Tibial nerve (tissue), 4 donors: Measurements from ENCODE around the gene NRXN3. TPM values are rescaled to one million over a fixed set of nuclear protein-coding genes. Genes with fewer than 3 reads are reported as not detected.

Source experiments
- DNase-seq, 2 donors: peaks; one replicate each; pipeline ENCODE4 v3.0.0-alpha.2; 2019; ENCODE audit warnings: low spot score in 2 of 2
- H3K27ac ChIP-seq, 4 donors: fragments of 200-600 bp; sonication (generic) in 3 of 4; one replicate each; pipeline ENCODE4 v1.5.1; 2017 to 2019; ENCODE audit warnings: mild to moderate bottlenecking in 1 of 4
- H3K27me3 ChIP-seq, 2 donors: fragments of 200-600 bp; sonication (generic) in 1 of 2; one replicate each; pipeline versions ENCODE4 v1.5.1 to v1.6.0; 2017 to 2019
- H3K36me3 ChIP-seq, 3 donors: fragments of 200-600 bp; sonication (generic); one replicate each; pipeline ENCODE4 v1.5.1; 2018 to 2019
- H3K4me1 ChIP-seq, 4 donors: fragments of 200-600 bp; sonication (generic) in 3 of 4; one replicate each; pipeline ENCODE4 v1.5.1; 2017 to 2019
- H3K4me3 ChIP-seq, 4 donors: fragments of 200-600 bp; sonication (generic) in 3 of 4; one replicate each; pipeline ENCODE4 v1.5.1; 2017 to 2019; ENCODE audit warnings: mild to moderate bottlenecking in 1 of 4, moderate library complexity in 1 of 4
- H3K9me3 ChIP-seq, 4 donors: fragments of 200-600 bp; sonication (generic) in 3 of 4; one replicate each; pipeline ENCODE4 v1.5.1; 2017 to 2019
- EP300 ChIP-seq, 2 donors: sonication (generic); formaldehyde crosslinking; IDR thresholded peaks; one replicate each; pipeline ENCODE4 v1.6.1; 2017; ENCODE audit warnings: antibody characterized with exemption in 2 of 2, mild to moderate bottlenecking in 1 of 2
- POLR2A ChIP-seq, 2 donors: fragments of 450-650 bp; IDR thresholded peaks; one replicate each; pipeline ENCODE4 v1.6.1; 2017; ENCODE audit warnings: antibody characterized with exemption in 2 of 2, mild to moderate bottlenecking in 2 of 2, moderate library complexity in 2 of 2
- WGBS, 2 donors: methylation state at CpG; one replicate each; pipeline ENCODE4 v1.1.5; 2018; 5-methylcytosine and 5-hydroxymethylcytosine counted together
- total RNA-seq, 4 donors: library from RNA; depleted of rRNA; stranded (reverse); fragments of >200 nt; gene quantifications; one replicate each; pipeline ENCODE4 v1.1.0, GENCODE V29; 2016
- TF ChIP-seq, protein P1 (sequence below), 5 experiments: fragments of 200-600 bp in 3 of 5; fragments of 450-650 bp in 2 of 5; sonication (generic) in 3 of 5; IDR thresholded peaks; one replicate each; pipeline ENCODE4 v1.5.1; 2016 to 2019; ENCODE audit warnings: antibody characterized with exemption in 5 of 5, mild to moderate bottlenecking in 3 of 5, moderate library complexity in 2 of 5

Gene NRXN3
- total RNA-seq, 4 donors from 2014 or later = 16.7 to 52.2 (median 19.7) TPM

DNA sequence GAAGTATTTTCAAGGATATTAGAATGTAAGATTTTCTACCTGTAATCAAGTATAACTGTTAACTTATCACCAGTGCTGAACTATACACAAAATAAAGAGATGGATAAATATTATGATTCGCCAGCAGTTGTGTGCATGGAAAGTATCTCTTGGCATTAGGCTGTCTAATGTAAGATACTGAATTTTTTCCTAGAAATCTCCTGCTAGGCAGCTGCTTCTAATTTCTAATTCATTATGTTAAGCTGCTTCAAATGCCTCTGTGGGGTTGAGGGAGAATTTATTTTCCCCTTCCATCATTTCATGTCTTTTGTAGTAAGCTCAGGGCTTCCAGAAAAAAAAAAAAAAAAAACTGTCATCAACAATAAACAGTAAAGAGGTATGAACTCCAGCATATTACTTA is 1525.1 kb downstream of the NRXN3 start:
- DNase-seq = no peak

DNA sequence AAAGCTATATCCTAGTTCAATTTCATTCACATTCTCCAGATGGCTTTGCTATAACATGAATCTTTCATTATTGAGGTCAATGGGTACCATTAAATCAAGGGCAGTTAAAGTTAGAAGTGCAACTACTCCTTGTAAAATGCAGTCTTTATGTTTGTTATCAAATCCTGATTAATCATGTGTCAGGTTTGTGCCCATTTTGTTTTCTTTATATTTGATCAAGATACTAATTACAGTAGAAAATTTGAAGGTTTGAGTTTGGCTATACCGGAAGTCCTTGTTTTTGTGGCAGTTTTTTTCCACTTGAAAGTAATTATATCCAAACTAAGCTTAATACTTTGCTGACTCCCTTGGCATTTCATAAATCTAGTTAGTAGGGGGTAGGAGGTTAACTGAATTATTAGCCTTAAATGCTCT is 1528.1 kb downstream of the NRXN3 start:
- TF ChIP-seq POLR2A (IDR thresholded peaks at IDR 0.05) (no peak), EP300 (IDR thresholded peaks at IDR 0.05) (no peak)
- no peaks in the 10 kb centered on the region for H3K27me3 ChIP-seq
- no peaks in the 10 kb centered on the region for H3K9me3 ChIP-seq
- H3K27ac ChIP-seq = no peak overlapping the region
- no peaks in the 10 kb centered on the region for H3K36me3 ChIP-seq
- H3K4me3 ChIP-seq = no peak overlapping the region
- WGBS, 2 donors = 74 to 79% methylated on average over 1 of the region's 1 CpG
- no peak for DNase-seq
- H3K4me1 ChIP-seq = peaks cover 0 to 15% (median 0%) of the 10 kb centered on the region in 4 donors

More for the DNA sequence above, 1525.1 kb downstream of the NRXN3 start:
- TF ChIP-seq, protein P1, sequence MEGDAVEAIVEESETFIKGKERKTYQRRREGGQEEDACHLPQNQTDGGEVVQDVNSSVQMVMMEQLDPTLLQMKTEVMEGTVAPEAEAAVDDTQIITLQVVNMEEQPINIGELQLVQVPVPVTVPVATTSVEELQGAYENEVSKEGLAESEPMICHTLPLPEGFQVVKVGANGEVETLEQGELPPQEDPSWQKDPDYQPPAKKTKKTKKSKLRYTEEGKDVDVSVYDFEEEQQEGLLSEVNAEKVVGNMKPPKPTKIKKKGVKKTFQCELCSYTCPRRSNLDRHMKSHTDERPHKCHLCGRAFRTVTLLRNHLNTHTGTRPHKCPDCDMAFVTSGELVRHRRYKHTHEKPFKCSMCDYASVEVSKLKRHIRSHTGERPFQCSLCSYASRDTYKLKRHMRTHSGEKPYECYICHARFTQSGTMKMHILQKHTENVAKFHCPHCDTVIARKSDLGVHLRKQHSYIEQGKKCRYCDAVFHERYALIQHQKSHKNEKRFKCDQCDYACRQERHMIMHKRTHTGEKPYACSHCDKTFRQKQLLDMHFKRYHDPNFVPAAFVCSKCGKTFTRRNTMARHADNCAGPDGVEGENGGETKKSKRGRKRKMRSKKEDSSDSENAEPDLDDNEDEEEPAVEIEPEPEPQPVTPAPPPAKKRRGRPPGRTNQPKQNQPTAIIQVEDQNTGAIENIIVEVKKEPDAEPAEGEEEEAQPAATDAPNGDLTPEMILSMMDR (IDR thresholded peaks at IDR 0.05) = no peak
- TF ChIP-seq POLR2A (IDR thresholded peaks at IDR 0.05) (no peak), EP300 (IDR thresholded peaks at IDR 0.05) (no peak)
- Histone ChIP-seq H3K36me3 (no peaks in the 10 kb centered on the region), H3K27me3 (no peaks in the 10 kb centered on the region), H3K4me3 (no peak overlapping the region), H3K27ac (no peak overlapping the region), H3K4me1 (peaks cover 0 to 16% (median 0%) of the 10 kb centered on the region in 4 donors), H3K9me3 (no peaks in the 10 kb centered on the region)
- 70 to 73% methylated on average over 1 of the region's 1 CpG for WGBS, 2 donors

DNA sequence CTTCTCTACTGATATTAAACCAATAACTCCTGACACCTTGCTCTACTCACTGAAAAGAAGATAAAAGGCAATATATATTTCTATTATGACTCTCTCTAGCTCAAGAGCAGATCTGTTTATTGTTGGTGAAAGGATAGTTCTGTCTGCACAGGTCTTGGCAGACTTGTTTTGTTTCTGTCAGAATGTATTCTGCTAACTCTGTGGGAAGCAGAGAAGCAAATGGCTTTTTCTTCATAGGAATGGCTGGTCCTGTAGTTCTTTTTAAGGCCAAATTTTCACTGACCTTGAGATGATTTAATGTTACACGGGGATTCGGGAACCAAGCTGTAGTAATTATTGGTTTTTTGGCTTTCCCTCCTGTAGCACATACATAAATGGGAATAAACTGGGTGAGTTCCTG is 1529.0 kb downstream of the NRXN3 start:
- Histone ChIP-seq H3K27ac (no peak overlapping the region), H3K4me1 (peaks cover 0 to 9% (median 0%) of the 10 kb centered on the region in 4 donors), H3K4me3 (no peak overlapping the region), H3K27me3 (no peaks in the 10 kb centered on the region), H3K9me3 (no peaks in the 10 kb centered on the region), H3K36me3 (no peaks in the 10 kb centered on the region)
- TF ChIP-seq, protein P1 (IDR thresholded peaks at IDR 0.05) = no peak
- TF ChIP-seq EP300 (IDR thresholded peaks at IDR 0.05) = no peak
- no peak for TF ChIP-seq POLR2A (IDR thresholded peaks at IDR 0.05)
- DNase-seq = no peak
- 50 to 79% methylated on average over 2 of the region's 2 CpGs for WGBS, 2 donors

DNA sequence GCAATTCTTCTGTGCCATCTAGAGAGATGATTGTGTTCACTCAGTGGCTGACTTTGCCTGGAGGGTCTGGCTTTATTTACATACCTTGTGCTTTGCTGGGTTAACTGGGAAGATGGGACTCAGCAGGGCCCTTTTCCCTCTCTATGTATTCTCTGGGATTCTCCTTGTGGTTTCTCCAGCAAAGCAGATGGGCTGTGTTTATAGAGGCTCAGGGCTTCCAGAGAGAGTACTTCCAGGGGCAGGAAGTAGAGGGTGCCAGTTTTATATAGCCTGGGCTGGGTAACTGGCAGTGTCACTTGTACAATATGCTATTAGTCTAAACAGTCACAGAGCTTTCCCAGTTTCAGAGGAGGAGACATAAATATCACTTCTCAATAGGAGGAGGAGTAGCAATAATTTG is 1531.2 kb downstream of the NRXN3 start:
- TF ChIP-seq, protein P1 (IDR thresholded peaks at IDR 0.05) = no peak
- TF ChIP-seq POLR2A (IDR thresholded peaks at IDR 0.05) = no peak
- TF ChIP-seq EP300 (IDR thresholded peaks at IDR 0.05) = no peak
- Histone ChIP-seq H3K4me1 (peaks cover 0 to 9% (median 0%) of the 10 kb centered on the region in 4 donors), H3K27me3 (no peaks in the 10 kb centered on the region), H3K27ac (no peak overlapping the region), H3K36me3 (no peaks in the 10 kb centered on the region), H3K4me3 (no peak overlapping the region), H3K9me3 (no peaks in the 10 kb centered on the region)
- DNase-seq = no peak

DNA sequence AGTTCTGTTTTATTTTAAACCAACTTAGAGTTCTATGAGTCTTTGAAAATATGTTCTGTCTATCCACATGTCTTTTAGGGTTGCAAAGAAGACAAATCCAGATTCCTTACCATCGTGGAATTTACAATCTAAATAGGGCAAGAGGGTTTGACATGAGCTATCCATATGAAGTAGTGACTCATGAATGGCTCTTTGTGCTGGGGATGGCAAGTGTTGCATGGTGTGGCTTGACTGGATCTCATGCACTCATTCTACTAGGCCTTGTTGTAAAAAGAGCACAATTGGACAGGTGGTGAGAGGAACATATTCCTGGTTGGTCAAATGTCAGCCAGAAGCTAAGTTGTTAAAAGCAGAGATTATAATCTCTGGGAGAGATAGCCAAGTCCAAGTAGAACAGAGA is 1532.0 kb downstream of the NRXN3 start:
- Histone ChIP-seq H3K36me3 (no peaks in the 10 kb centered on the region), H3K4me1 (peaks cover 0 to 9% (median 0%) of the 10 kb centered on the region in 4 donors), H3K9me3 (no peaks in the 10 kb centered on the region), H3K27me3 (no peaks in the 10 kb centered on the region), H3K4me3 (no peak overlapping the region), H3K27ac (no peak overlapping the region)
- 50 to 55% methylated on average over 1 of the region's 1 CpG for WGBS, 2 donors
- no peak for DNase-seq
- TF ChIP-seq EP300 (IDR thresholded peaks at IDR 0.05) (no peak), POLR2A (IDR thresholded peaks at IDR 0.05) (no peak)
- TF ChIP-seq, protein P1 (IDR thresholded peaks at IDR 0.05) = no peak

DNA sequence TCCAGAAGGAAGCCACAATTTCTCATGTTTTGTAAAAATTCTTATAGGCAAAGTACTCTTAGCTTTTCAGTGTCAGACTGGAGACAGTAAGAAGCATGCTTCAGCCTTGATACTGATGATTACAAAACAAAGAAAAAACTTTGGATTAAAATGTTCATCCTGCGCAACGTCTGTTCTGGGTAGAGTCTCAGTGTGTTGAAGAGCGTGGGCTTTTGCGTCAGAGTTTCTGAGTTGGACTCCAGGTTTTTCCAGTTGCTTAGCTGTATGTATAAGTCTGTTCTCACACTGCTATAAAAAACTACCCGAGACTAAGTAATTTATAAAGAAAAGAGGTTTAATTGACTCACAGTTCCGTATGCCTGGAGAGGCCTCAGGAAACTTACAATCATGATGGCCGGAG is 1533.0 kb downstream of the NRXN3 start:
- H3K9me3 ChIP-seq = no peaks in the 10 kb centered on the region
- TF ChIP-seq EP300 (IDR thresholded peaks at IDR 0.05) = no peak
- no peak for TF ChIP-seq POLR2A (IDR thresholded peaks at IDR 0.05)
- TF ChIP-seq, protein P1 (IDR thresholded peaks at IDR 0.05) = no peak
- peaks cover 0 to 9% (median 0%) of the 10 kb centered on the region in 4 donors for H3K4me1 ChIP-seq
- no peak overlapping the region for H3K4me3 ChIP-seq
- H3K27me3 ChIP-seq = no peaks in the 10 kb centered on the region
- 93 to 94% methylated on average over 7 of the region's 7 CpGs for WGBS, 2 donors
- H3K27ac ChIP-seq = no peak overlapping the region
- H3K36me3 ChIP-seq = no peaks in the 10 kb centered on the region
- no peak for DNase-seq
